IMR-90 (cell line): ENCODE measurements around the gene SIGLEC14. TPM values are rescaled to one million over a fixed set of nuclear protein-coding genes. Genes with fewer than 3 reads are reported as not detected.

Source experiments
- ATAC-seq: fragments of 200-7000 bp; cut with Tn5 transposase; 2 replicates; pipeline ENCODE4 v1.9.1; 2020; ENCODE audit warnings: low read depth, mild to moderate bottlenecking, moderate library complexity
- BruUV-seq: library from RNA; stranded (reverse); fragments of 400-500 nt; replicated peaks from 2 replicates; lab custom pipeline; 2021; lab: Mats Ljungman, UMichigan
- CTCF ChIA-PET: fragments of 300-600 bp; formaldehyde crosslinking; extraction: SDS; loops from one replicate; lab custom pipeline; 2021; ENCODE audit warnings: antibody characterized with exemption; lab: Yijun Ruan, JAX
- POLR2A ChIA-PET: fragments of 300-600 bp; sonication (Branson Sonifier 250); formaldehyde crosslinking; loops from one replicate; lab custom pipeline; 2022; ENCODE audit warnings: antibody characterized with exemption; ENCODE audit not compliant: unreplicated experiment; lab: Charles Lee
- DNase-seq: peaks from one replicate; pipeline ENCODE4 v3.0.0; 2013
- H2AFZ ChIP-seq: replicated peaks from 2 replicates; pipeline ENCODE3; 2013; ENCODE audit warnings: low read length, mild to moderate bottlenecking; ENCODE audit not compliant: poor library complexity
- H2AK5ac ChIP-seq: 2 replicates; pipeline ENCODE4 v1.6.1; 2013; ENCODE audit warnings: low read depth, low read length, inconsistent platforms
- H2AK9ac ChIP-seq: replicated peaks from 2 replicates; pipeline ENCODE3; 2013; ENCODE audit warnings: mild to moderate bottlenecking, low read depth, low read length, moderate library complexity; ENCODE audit not compliant: poor library complexity
- H2BK120ac ChIP-seq: 2 replicates; pipeline ENCODE4 v1.6.1; 2013; ENCODE audit warnings: low read depth, low read length, inconsistent platforms
- H2BK15ac ChIP-seq: 3 replicates; pipeline ENCODE4 v1.6.1; 2013; ENCODE audit warnings: low read depth, low read length, inconsistent platforms
- H2BK20ac ChIP-seq: 2 replicates; pipeline ENCODE4 v1.6.1; 2013; ENCODE audit warnings: low read depth, mild to moderate bottlenecking, inconsistent platforms, low read length, moderate library complexity
- H2BK5ac ChIP-seq: 2 replicates; pipeline ENCODE4 v1.6.1; 2013; ENCODE audit warnings: mild to moderate bottlenecking, low read depth, low read length, inconsistent platforms; ENCODE audit not compliant: poor library complexity, severe bottlenecking
- H3K14ac ChIP-seq: replicated peaks from 2 replicates; pipeline ENCODE4 v1.6.1; 2013; ENCODE audit warnings: low read depth, low read length, inconsistent platforms
- H3K18ac ChIP-seq: 2 replicates; pipeline ENCODE4 v1.6.1; 2013; ENCODE audit warnings: low read depth, low read length, control low read depth
- H3K23ac ChIP-seq: 2 replicates; pipeline ENCODE4 v1.6.1; 2013; ENCODE audit warnings: low read depth, low read length, inconsistent platforms
- H3K27ac ChIP-seq: 2 replicates; pipeline ENCODE4 v1.5.1; 2013; ENCODE audit warnings: mild to moderate bottlenecking, control low read depth, low read length; ENCODE audit not compliant: insufficient read depth
- H3K27me3 ChIP-seq: 2 replicates; pipeline ENCODE4 v1.6.1; 2013; ENCODE audit warnings: low read length; ENCODE audit not compliant: control insufficient read depth, insufficient read depth
- H3K36me3 ChIP-seq: 2 replicates; pipeline ENCODE4 v1.6.1; 2013; ENCODE audit warnings: low read length, mixed read lengths; ENCODE audit not compliant: control insufficient read depth, insufficient read depth
- H3K4ac ChIP-seq: 2 replicates; pipeline ENCODE4 v1.6.1; 2013; ENCODE audit warnings: low read depth, low read length, inconsistent platforms
- H3K4me1 ChIP-seq: 2 replicates; pipeline ENCODE4 v1.6.1; 2013; ENCODE audit warnings: low read length, mixed read lengths; ENCODE audit not compliant: control insufficient read depth, insufficient read depth
- H3K4me2 ChIP-seq: 2 replicates; pipeline ENCODE4 v1.6.1; 2013; ENCODE audit warnings: low read depth, mild to moderate bottlenecking, control low read depth, low read length, moderate library complexity
- H3K4me3 ChIP-seq: 2 replicates; pipeline ENCODE4 v1.5.1; 2013; ENCODE audit warnings: low read depth, mild to moderate bottlenecking, control low read depth, low read length, moderate library complexity; ENCODE audit not compliant: insufficient read depth
- H3K56ac ChIP-seq: 2 replicates; pipeline ENCODE4 v1.6.1; 2013; ENCODE audit warnings: low read length, inconsistent platforms; ENCODE audit not compliant: insufficient read depth; ENCODE audit errors: extremely low read depth
- H3K79me1 ChIP-seq, 2 experiments: 2 replicates each; pipeline ENCODE4 v1.6.1; 2013; ENCODE audit warnings: low read length in 2 of 2, inconsistent platforms in 1 of 2, low read depth in 1 of 2
- H3K9ac ChIP-seq: 2 replicates; pipeline ENCODE4 v1.6.1; 2013; ENCODE audit warnings: low read depth, low read length, control low read depth
- H3K9me1 ChIP-seq: 2 replicates; pipeline ENCODE4 v1.6.1; 2013; ENCODE audit warnings: low read length, inconsistent platforms; ENCODE audit not compliant: insufficient read depth
- H3K9me3 ChIP-seq: 2 replicates; pipeline ENCODE4 v1.6.1; 2013; ENCODE audit warnings: low read length; ENCODE audit not compliant: control insufficient read depth, insufficient read depth
- H4K20me1 ChIP-seq: 2 replicates; pipeline ENCODE4 v1.6.1; 2013; ENCODE audit warnings: low read length, inconsistent platforms; ENCODE audit not compliant: insufficient read depth
- H4K5ac ChIP-seq: 2 replicates; pipeline ENCODE4 v1.6.1; 2013; ENCODE audit warnings: mild to moderate bottlenecking, low read depth, low read length, control low read depth
- H4K8ac ChIP-seq, 2 experiments: 2 replicates each; pipeline ENCODE4 v1.6.1; 2013; ENCODE audit warnings: low read depth in 2 of 2, low read length in 2 of 2, control low read depth in 1 of 2, inconsistent platforms in 1 of 2
- H4K91ac ChIP-seq: 2 replicates; pipeline ENCODE4 v1.6.1; 2013; ENCODE audit warnings: low read depth, low read length, inconsistent platforms; ENCODE audit not compliant: insufficient read depth
- BHLHE40 ChIP-seq: fragments of 150-350 bp; IDR thresholded peaks from 2 replicates; pipeline ENCODE4 v1.6.1; 2016; ENCODE audit warnings: mild to moderate bottlenecking, low read depth, low read length
- CEBPB ChIP-seq: IDR thresholded peaks from 2 replicates; pipeline ENCODE4 v1.6.1; 2012; ENCODE audit warnings: low read depth, low read length, improper control_type of control experiment
- CHD1 ChIP-seq: IDR thresholded peaks from 2 replicates; pipeline ENCODE4 v1.6.1; 2012; ENCODE audit warnings: low read depth, low read length, improper control_type of control experiment
- CTCF ChIP-seq: conservative IDR thresholded peaks from 2 replicates; pipeline ENCODE4 v1.5.1; 2012; ENCODE audit warnings: mild to moderate bottlenecking, low read depth, low read length, improper control_type of control experiment
- ELK1 ChIP-seq: fragments of 150-350 bp; IDR thresholded peaks from 2 replicates; pipeline ENCODE4 v1.6.1; 2016; ENCODE audit warnings: low read depth, mild to moderate bottlenecking, low read length, moderate library complexity, borderline replicate concordance
- FOS ChIP-seq: fragments of 150-350 bp; IDR thresholded peaks from 2 replicates; pipeline ENCODE4 v1.6.1; 2016; ENCODE audit warnings: low read depth, low read length
- MAFK ChIP-seq: IDR thresholded peaks from 2 replicates; pipeline ENCODE4 v1.6.1; 2012; ENCODE audit warnings: low read depth, low read length, improper control_type of control experiment
- MAZ ChIP-seq: IDR thresholded peaks from 2 replicates; pipeline ENCODE4 v1.6.1; 2012; ENCODE audit warnings: low read depth, mild to moderate bottlenecking, low read length, improper control_type of control experiment, moderate library complexity, borderline replicate concordance
- MXI1 ChIP-seq: IDR thresholded peaks from 2 replicates; pipeline ENCODE4 v1.6.1; 2012; ENCODE audit warnings: low read depth, mild to moderate bottlenecking, low read length, moderate library complexity, borderline replicate concordance
- NFE2L2 ChIP-seq: fragments of 150-350 bp; IDR thresholded peaks from 2 replicates; pipeline ENCODE4 v1.6.1; 2016; ENCODE audit warnings: low read depth, mild to moderate bottlenecking, low read length
- POLR2A ChIP-seq: IDR thresholded peaks from 2 replicates; pipeline ENCODE4 v1.6.1; 2012; ENCODE audit warnings: mild to moderate bottlenecking, low read depth, low read length
- RAD21 ChIP-seq: IDR thresholded peaks from 2 replicates; pipeline ENCODE4 v1.6.1; 2012; ENCODE audit warnings: low read length, improper control_type of control experiment
- RCOR1 ChIP-seq: IDR thresholded peaks from 2 replicates; pipeline ENCODE4 v1.6.1; 2012; ENCODE audit warnings: mild to moderate bottlenecking, low read length, improper control_type of control experiment; ENCODE audit not compliant: insufficient replicate concordance
- RFX5 ChIP-seq: IDR thresholded peaks from 2 replicates; pipeline ENCODE4 v1.8.0; 2012; ENCODE audit warnings: low read depth, mild to moderate bottlenecking, low read length, moderate library complexity
- SMC3 ChIP-seq: fragments of 150-350 bp; IDR thresholded peaks from 2 replicates; pipeline ENCODE4 v1.6.1; 2016; ENCODE audit warnings: low read depth, mild to moderate bottlenecking, antibody characterized with exemption, low read length, moderate library complexity
- USF2 ChIP-seq: fragments of 150-350 bp; IDR thresholded peaks from 2 replicates; pipeline ENCODE4 v1.6.1; 2017; ENCODE audit warnings: mild to moderate bottlenecking, antibody characterized with exemption, low read length, low read depth
- WGBS, 2 experiments: methylation state at CpG; one replicate each; pipeline versions ENCODE4 v1.1.5 to v1.1.7; 2013; ENCODE audit warnings: missing lambda C conversion rate in 2 of 2; ENCODE audit not compliant: insufficient read length in 1 of 2; ENCODE audit errors: extremely low coverage in 2 of 2; 5-methylcytosine and 5-hydroxymethylcytosine counted together
- dilution Hi-C: fragments of 300-500 bp; cut with HindIII; formaldehyde crosslinking; loops from one replicate; pipeline ENCODE4 v1.14.3; 2018; ENCODE audit warnings: low sequenced_read_pairs; ENCODE audit not compliant: unreplicated experiment
- in situ Hi-C: fragments of 300-500 bp; cut with MboI; formaldehyde crosslinking; loops from 3 replicates; pipeline ENCODE4 v1.14.3; 2019; ENCODE audit warnings: low sequenced_read_pairs, inconsistent platforms, mixed read lengths
- intact Hi-C: fragments of 100-400 bp; cut with micrococcal nuclease; formaldehyde crosslinking; loops from 2 replicates; pipeline ENCODE4 v1.10.0; 2022
- polyA plus RNA-seq, 3 experiments: library from polyadenylated mRNA; depleted of rRNA; stranded (reverse); fragments of >200 nt; gene quantifications; 2 replicates each; pipeline ENCODE4 v1.2.3, GENCODE V29; 2012; ENCODE audit warnings: low replicate concordance in 1 of 3
- total RNA-seq: library from RNA; depleted of rRNA; stranded (reverse); fragments of >200 nt; gene quantifications from 2 replicates; pipeline ENCODE4 v1.2.3, GENCODE V29; 2012

SIGLEC14 gene
- total and polyA plus RNA-seq, 2 of the 4 experiments (the other 2 are of a cell fraction), result not detected

GRCh38 chr19:51691074-51691583, 44.5 kb upstream of the SIGLEC14 start:
- POLR2A ChIA-PET, result interaction anchor here (0.5 kb wide), 1 partner anchor 97 kb away, joined by 4 read pairs; no protein-coding TSS in a partner anchor
- Histone ChIP-seq H3K79me1 (peaks cover 12 to 62% of the 10 kb centered on the region in 2 experiments), H3K4me3 (peak overlapping the region; percentile 99), H3K4me1 (peaks cover 16% of the 10 kb centered on the region), H4K8ac (peak overlapping the region; percentile 64 to 84; a peak in 3 of 4 replicates), H4K5ac (peak overlapping the region; percentile 0; the same call in 1 of the 2 replicates), H3K4ac (peak overlapping the region; percentile 92), H2BK5ac (peak overlapping the region; percentile 81), H3K9ac (peak overlapping the region; percentile 97), H2AK9ac (peak overlapping the region; percentile 94), H4K20me1 (peaks cover 57% of the 10 kb centered on the region), H3K27me3 (no peaks in the 10 kb centered on the region), H3K9me3 (no peaks in the 10 kb centered on the region), H2AFZ (peak overlapping the region; percentile 33), H3K4me2 (peak overlapping the region; percentile 89), H3K18ac (peak overlapping the region; percentile 22), H3K56ac (peak overlapping the region; percentile 37), H4K91ac (peak overlapping the region; percentile 78), H3K23ac (peak overlapping the region; percentile 68), H2AK5ac (peak overlapping the region; percentile 96), H3K27ac (peak overlapping the region; percentile 99), H2BK120ac (peak overlapping the region; percentile 49), H3K36me3 (peaks cover 33% of the 10 kb centered on the region), H3K14ac (peak overlapping the region; percentile 64), H2BK20ac (no peak overlapping the region; the same call in 1 of the 2 replicates), H2BK15ac (peak overlapping the region; percentile 20; the same call in 1 of the 3 replicates), H3K9me1 (peaks cover 14% of the 10 kb centered on the region)
- no TSS peak for BruUV-seq
- CTCF ChIA-PET, result no interaction called here
- intact Hi-C loops, result no loop called here
- WGBS, 2 experiments, result 6% methylated on average over 3 of the region's 9 CpGs; no CpG with 5 or more reads in 1 of the 2 experiments
- TF ChIP-seq USF2 (no peak), FOS (no peak), ELK1 (no peak), MAFK (no peak), NFE2L2 (no peak), MXI1 (no peak), CEBPB (no peak), RFX5 (no peak), CTCF (no peak), SMC3 (no peak), RCOR1 (no peak), BHLHE40 (no peak), CHD1 (no peak), RAD21 (no peak), MAZ (no peak), POLR2A (no peak)
- in situ Hi-C loops, result no loop called here
- dilution Hi-C loops, result no loop called here
- DNase-seq (peak; percentile 65), ATAC-seq (peak; percentile 2)
